ENCODE data around the gene ART3.

- TF ChIP-seq CTCF (IDR thresholded peaks at IDR 0.05; ENCODE audit: low read depth, low read length) (no peak), EZH2phosphoT487 (IDR thresholded peaks at IDR 0.05; ENCODE audit: low read depth) (no peak)
These were observed 13.1 kb upstream of the ART3 start for GRCh38 chr4:76061421-76061820.
